WTC11 (cell line): Measurements from ENCODE around the gene LIMA1.

Experiments used
- GRHL2 ChIP-seq: fragments of 250-450 bp; sonication (Bioruptor Pico); IDR thresholded peaks from 2 replicates; pipeline ENCODE4 v1.8.0; 2022; ENCODE audit warnings: mild to moderate bottlenecking, moderate library complexity; ENCODE audit not compliant: insufficient replicate concordance, severe bottlenecking
- ZNF219 ChIP-seq: sonication (generic); formaldehyde crosslinking; IDR thresholded peaks from 2 replicates; pipeline ENCODE4 v1.8.0; 2023; ENCODE audit warnings: missing genetic modification reagents, mild to moderate bottlenecking, borderline replicate concordance
- TF ChIP-seq, protein P1 (sequence below): fragments of 200-600 bp; IDR thresholded peaks from 2 replicates; pipeline ENCODE4 v1.8.0; 2022; ENCODE audit warnings: antibody characterized with exemption
- TF ChIP-seq, protein P2 (sequence below): sonication (generic); formaldehyde crosslinking; IDR thresholded peaks from 2 replicates; pipeline ENCODE4 v1.8.1; 2023; ENCODE audit warnings: mild to moderate bottlenecking, missing genetic modification reagents, moderate library complexity

DNA sequence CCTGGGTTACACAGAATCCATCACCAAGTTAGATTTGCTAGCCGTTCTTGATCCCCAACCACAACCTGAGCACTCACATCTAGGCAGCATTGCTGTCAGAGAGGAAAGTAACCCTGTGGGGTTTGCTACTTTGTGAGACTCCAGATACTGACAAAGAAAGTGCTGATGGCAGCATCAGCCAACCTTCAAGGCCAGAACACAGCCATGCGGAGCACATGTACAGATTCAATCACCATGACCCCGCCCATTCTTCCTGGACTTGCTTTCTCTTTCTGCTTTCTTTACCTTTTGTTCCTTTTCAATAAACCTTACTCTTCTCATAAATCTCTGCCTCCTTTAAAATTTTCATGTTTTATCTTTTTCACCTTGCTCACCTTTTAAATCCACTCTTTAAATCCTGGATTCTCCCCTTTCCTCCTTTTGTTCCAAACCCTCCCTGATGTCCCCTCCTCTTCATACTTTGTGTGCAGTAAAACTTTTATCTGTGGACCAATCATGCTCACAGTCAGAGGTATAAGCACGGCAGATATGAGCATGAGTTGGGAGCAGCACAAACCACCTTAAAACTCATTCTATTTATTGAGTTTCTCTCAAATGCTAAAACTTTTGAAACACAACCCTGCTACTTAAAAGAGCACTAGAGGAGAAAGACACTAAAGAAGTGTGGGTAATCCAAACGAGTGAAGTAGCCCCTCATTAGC lies 94.3 kb downstream of the LIMA1 start:
- TF ChIP-seq, protein P1, sequence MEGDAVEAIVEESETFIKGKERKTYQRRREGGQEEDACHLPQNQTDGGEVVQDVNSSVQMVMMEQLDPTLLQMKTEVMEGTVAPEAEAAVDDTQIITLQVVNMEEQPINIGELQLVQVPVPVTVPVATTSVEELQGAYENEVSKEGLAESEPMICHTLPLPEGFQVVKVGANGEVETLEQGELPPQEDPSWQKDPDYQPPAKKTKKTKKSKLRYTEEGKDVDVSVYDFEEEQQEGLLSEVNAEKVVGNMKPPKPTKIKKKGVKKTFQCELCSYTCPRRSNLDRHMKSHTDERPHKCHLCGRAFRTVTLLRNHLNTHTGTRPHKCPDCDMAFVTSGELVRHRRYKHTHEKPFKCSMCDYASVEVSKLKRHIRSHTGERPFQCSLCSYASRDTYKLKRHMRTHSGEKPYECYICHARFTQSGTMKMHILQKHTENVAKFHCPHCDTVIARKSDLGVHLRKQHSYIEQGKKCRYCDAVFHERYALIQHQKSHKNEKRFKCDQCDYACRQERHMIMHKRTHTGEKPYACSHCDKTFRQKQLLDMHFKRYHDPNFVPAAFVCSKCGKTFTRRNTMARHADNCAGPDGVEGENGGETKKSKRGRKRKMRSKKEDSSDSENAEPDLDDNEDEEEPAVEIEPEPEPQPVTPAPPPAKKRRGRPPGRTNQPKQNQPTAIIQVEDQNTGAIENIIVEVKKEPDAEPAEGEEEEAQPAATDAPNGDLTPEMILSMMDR: no peak
- TF ChIP-seq, protein P2, sequence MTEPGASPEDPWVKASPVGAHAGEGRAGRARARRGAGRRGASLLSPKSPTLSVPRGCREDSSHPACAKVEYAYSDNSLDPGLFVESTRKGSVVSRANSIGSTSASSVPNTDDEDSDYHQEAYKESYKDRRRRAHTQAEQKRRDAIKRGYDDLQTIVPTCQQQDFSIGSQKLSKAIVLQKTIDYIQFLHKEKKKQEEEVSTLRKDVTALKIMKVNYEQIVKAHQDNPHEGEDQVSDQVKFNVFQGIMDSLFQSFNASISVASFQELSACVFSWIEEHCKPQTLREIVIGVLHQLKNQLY (CRISPR knock-in tag): no peak
- TF ChIP-seq ZNF219 (no peak), GRHL2 (CRISPR knock-in tag) (no peak)
